ENCODE results near the gene COQ10B.

DNA sequence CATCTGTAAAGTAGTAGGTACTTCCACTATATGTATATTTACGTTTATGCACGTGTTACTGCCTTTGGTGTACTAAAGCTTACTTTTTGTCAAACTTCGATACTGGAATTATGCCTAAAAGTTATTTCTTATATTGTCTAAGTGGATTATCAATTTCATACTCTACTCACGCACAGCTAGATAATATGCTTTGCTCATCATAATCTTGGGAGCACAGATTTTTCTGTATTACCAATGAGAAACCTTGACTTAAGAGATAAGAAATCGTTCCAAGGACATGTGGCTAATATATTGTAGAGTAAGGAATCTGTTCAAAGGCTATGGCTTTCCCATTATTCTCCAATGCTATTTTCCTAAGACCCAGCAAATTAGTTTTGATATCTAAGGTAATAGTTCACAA, 53.3 kb downstream of the COQ10B start:
- TF ChIP-seq JUND (IDR thresholded peaks at IDR 0.05), result no peak
- TF ChIP-seq, protein P1, sequence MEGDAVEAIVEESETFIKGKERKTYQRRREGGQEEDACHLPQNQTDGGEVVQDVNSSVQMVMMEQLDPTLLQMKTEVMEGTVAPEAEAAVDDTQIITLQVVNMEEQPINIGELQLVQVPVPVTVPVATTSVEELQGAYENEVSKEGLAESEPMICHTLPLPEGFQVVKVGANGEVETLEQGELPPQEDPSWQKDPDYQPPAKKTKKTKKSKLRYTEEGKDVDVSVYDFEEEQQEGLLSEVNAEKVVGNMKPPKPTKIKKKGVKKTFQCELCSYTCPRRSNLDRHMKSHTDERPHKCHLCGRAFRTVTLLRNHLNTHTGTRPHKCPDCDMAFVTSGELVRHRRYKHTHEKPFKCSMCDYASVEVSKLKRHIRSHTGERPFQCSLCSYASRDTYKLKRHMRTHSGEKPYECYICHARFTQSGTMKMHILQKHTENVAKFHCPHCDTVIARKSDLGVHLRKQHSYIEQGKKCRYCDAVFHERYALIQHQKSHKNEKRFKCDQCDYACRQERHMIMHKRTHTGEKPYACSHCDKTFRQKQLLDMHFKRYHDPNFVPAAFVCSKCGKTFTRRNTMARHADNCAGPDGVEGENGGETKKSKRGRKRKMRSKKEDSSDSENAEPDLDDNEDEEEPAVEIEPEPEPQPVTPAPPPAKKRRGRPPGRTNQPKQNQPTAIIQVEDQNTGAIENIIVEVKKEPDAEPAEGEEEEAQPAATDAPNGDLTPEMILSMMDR (IDR thresholded peaks at IDR 0.05; ENCODE audit: low read depth, low read length, missing input control), result no peak
- no peak for TF ChIP-seq SP1 (IDR thresholded peaks at IDR 0.05)
- TF ChIP-seq RXRA (IDR thresholded peaks at IDR 0.05), result no peak
